Small intestine (tissue), 16 donors: Measurements from ENCODE around the gene DNAJB8. TPM values are rescaled to one million over a fixed set of nuclear protein-coding genes. Genes with fewer than 3 reads are reported as not detected.

Experiments used
- DNase-seq, 2 donors: peaks; one replicate each; pipeline versions ENCODE4 v3.0.0 to v3.0.0-alpha.2; 2013
- FAIRE-seq: peaks from 2 replicates; lab custom pipeline; 2012; peaks lifted over from hg19 to GRCh38; lab: Jason Lieb, UNC
- H3K27ac ChIP-seq, 3 donors: one replicate each; pipeline ENCODE4 v1.5.1; 2013; ENCODE audit warnings: low read length in 2 of 3, mild to moderate bottlenecking in 2 of 3, control low read depth in 1 of 3, inconsistent platforms in 1 of 3, low read depth in 1 of 3, moderate library complexity in 1 of 3
- H3K27me3 ChIP-seq, 3 donors: one replicate each; pipeline ENCODE4 v1.6.1; 2013; ENCODE audit warnings: low read length in 3 of 3, inconsistent platforms in 1 of 3; ENCODE audit not compliant: control insufficient read depth in 3 of 3, insufficient read depth in 3 of 3
- H3K36me3 ChIP-seq, 3 donors: one replicate each; pipeline ENCODE4 v1.6.1; 2013; ENCODE audit warnings: low read length in 3 of 3, inconsistent platforms in 1 of 3, low read depth in 1 of 3, mild to moderate bottlenecking in 1 of 3, moderate library complexity in 1 of 3; ENCODE audit not compliant: control insufficient read depth in 3 of 3, insufficient read depth in 2 of 3
- H3K4me1 ChIP-seq, 3 donors: one replicate each; pipeline ENCODE4 v1.6.1; 2013; ENCODE audit warnings: low read length in 2 of 3, inconsistent platforms in 1 of 3, low read depth in 1 of 3, mild to moderate bottlenecking in 1 of 3, moderate library complexity in 1 of 3; ENCODE audit not compliant: control insufficient read depth in 3 of 3, insufficient read depth in 2 of 3
- H3K4me3 ChIP-seq, 3 donors: one replicate each; pipeline ENCODE4 v1.5.1; 2013; ENCODE audit warnings: low read length in 3 of 3, control low read depth in 1 of 3, inconsistent platforms in 1 of 3, low read depth in 1 of 3, mild to moderate bottlenecking in 1 of 3, moderate library complexity in 1 of 3
- H3K9me3 ChIP-seq, 2 donors: one replicate each; pipeline ENCODE4 v1.6.1; 2013; ENCODE audit warnings: low read depth in 1 of 2, low read length in 1 of 2; ENCODE audit not compliant: control insufficient read depth in 2 of 2, insufficient read depth in 1 of 2
- WGBS, 3 donors: extraction: QIAGEN DNeasy Blood & Tissue Kit; methylation state at CpG; one replicate each; pipeline ENCODE4 v1.1.7; 2013; 5-methylcytosine and 5-hydroxymethylcytosine counted together
- long read RNA-seq, 10 donors: transcript quantifications; one replicate each; lab custom pipeline, GENCODE V29; 2026
- polyA plus RNA-seq, 4 donors: library from polyadenylated mRNA; stranded (reverse) in 3 of 4; unstranded in 1 of 4; fragments of 200-250 nt in 3 of 4; fragments of 120-200 nt in 1 of 4; gene quantifications; one replicate each; pipeline versions ENCODE4 v1.2.1 to v1.2.3, GENCODE V29; 2013
- donor health status: healthy with polysubstance abuse.
- donor health status: control.
- donor health status: control.
- donor health status: Bipolar disorder and iron deficiency.
- donor health status: healthy.

Gene DNAJB8
- not detected for polyA plus RNA-seq
- long read RNA-seq, donor 1: 0 reads
- long read RNA-seq, donor 2: 0 reads
- long read RNA-seq, donor 3: 0 reads
- long read RNA-seq, donor 4: 0 reads
- long read RNA-seq, donor 5: 0 reads
- long read RNA-seq, donor 6: 0 reads
- long read RNA-seq, donor 7: 0 reads
- long read RNA-seq, donor 8: 0 reads
- long read RNA-seq, donor 9: 0 reads
- long read RNA-seq, donor 10: 0 reads

- H3K27ac ChIP-seq: no peak within 1 kb of the TSS
- no peaks in the 10 kb centered on the region for H3K4me1 ChIP-seq
- no peak for FAIRE-seq
Measured at GRCh38 chr3:128466840-128467541, at the start of gene DNAJB8. TSS of gene DNAJB8 (minus strand) at chr3:128466890. CDS start at chr3:128463245, 3,645 bp downstream.

GRCh38 chr3:128515967-128516366 lies 49.3 kb upstream of the DNAJB8 start:
- FAIRE-seq (no peak), DNase-seq (no peak)
- H3K27me3 ChIP-seq: peaks cover 0 to 19% (median 2%) of the 10 kb centered on the region in 3 donors

More at GRCh38 chr3:128466840-128467541, at the start of gene DNAJB8:
- H3K4me3 ChIP-seq: no peak within 1 kb of the TSS
- no peak for DNase-seq
- peaks cover 0 to 25% (median 4%) of the 10 kb centered on the region in 3 donors for H3K27me3 ChIP-seq
- H3K36me3 ChIP-seq: no peaks in the 10 kb centered on the region
- WGBS, 3 donors: 78 to 81% (median 80%) methylated on average over 14 of the region's 14 CpGs
- H3K9me3 ChIP-seq: no peaks in the 10 kb centered on the region

GRCh38 chr3:128508852-128509251 lies 42.2 kb upstream of the DNAJB8 start:
- H3K4me3 ChIP-seq: no peak overlapping the region
- peaks cover 0 to 11% (median 0%) of the 10 kb centered on the region in 3 donors for H3K27me3 ChIP-seq
- 79 to 85% (median 81%) methylated on average over 5 of the region's 5 CpGs for WGBS, 3 donors
- DNase-seq (no peak), FAIRE-seq (no peak)
- H3K27ac ChIP-seq: no peak overlapping the region
- peaks cover 0 to 4% of the 10 kb centered on the region in 2 donors for H3K9me3 ChIP-seq
- H3K36me3 ChIP-seq: no peaks in the 10 kb centered on the region
- H3K4me1 ChIP-seq: no peaks in the 10 kb centered on the region

More at GRCh38 chr3:128515967-128516366, 49.3 kb upstream of the DNAJB8 start:
- Histone ChIP-seq H3K27ac (no peak overlapping the region), H3K36me3 (no peaks in the 10 kb centered on the region), H3K4me1 (no peaks in the 10 kb centered on the region), H3K4me3 (no peak overlapping the region), H3K9me3 (no peaks in the 10 kb centered on the region)
- 84 to 96% (median 88%) methylated on average over 1 of the region's 1 CpG for WGBS, 3 donors

- Histone ChIP-seq H3K4me3 (no peak overlapping the region), H3K36me3 (no peaks in the 10 kb centered on the region), H3K27me3 (peaks cover 0 to 13% (median 0%) of the 10 kb centered on the region in 3 donors), H3K4me1 (no peaks in the 10 kb centered on the region), H3K27ac (no peak overlapping the region), H3K9me3 (peaks cover 0 to 4% of the 10 kb centered on the region in 2 donors)
- 23 to 60% (median 28%) methylated on average over 2 of the region's 2 CpGs for WGBS, 3 donors
- DNase-seq (no peak), FAIRE-seq (no peak)
Measured at GRCh38 chr3:128506754-128507153, 40.1 kb upstream of the DNAJB8 start.

GRCh38 chr3:128505771-128506170 lies 39.1 kb upstream of the DNAJB8 start:
- Histone ChIP-seq H3K4me1 (no peaks in the 10 kb centered on the region), H3K36me3 (no peaks in the 10 kb centered on the region), H3K4me3 (no peak overlapping the region), H3K9me3 (peaks cover 0 to 4% of the 10 kb centered on the region in 2 donors), H3K27ac (no peak overlapping the region), H3K27me3 (peaks cover 0 to 16% (median 0%) of the 10 kb centered on the region in 3 donors)
- 91 to 98% (median 92%) methylated on average over 3 of the region's 3 CpGs for WGBS, 3 donors
- DNase-seq: no peak
- FAIRE-seq: no peak

GRCh38 chr3:128504963-128505730 lies 38.5 kb upstream of the DNAJB8 start:
- Histone ChIP-seq H3K27ac (no peak overlapping the region), H3K27me3 (peaks cover 0 to 16% (median 0%) of the 10 kb centered on the region in 3 donors), H3K4me3 (no peak overlapping the region), H3K36me3 (no peaks in the 10 kb centered on the region), H3K9me3 (peaks cover 0 to 4% of the 10 kb centered on the region in 2 donors), H3K4me1 (no peaks in the 10 kb centered on the region)
- no peak for DNase-seq
- FAIRE-seq: no peak
- 85 to 90% (median 85%) methylated on average over 12 of the region's 12 CpGs for WGBS, 3 donors

GRCh38 chr3:128504533-128504915 lies 37.8 kb upstream of the DNAJB8 start:
- no peaks in the 10 kb centered on the region for H3K4me1 ChIP-seq
- FAIRE-seq (no peak), DNase-seq (no peak)
- no peak overlapping the region for H3K4me3 ChIP-seq
- WGBS, 3 donors: 88 to 91% (median 90%) methylated on average over 8 of the region's 8 CpGs
- no peaks in the 10 kb centered on the region for H3K36me3 ChIP-seq
- H3K27me3 ChIP-seq: peaks cover 0 to 23% (median 3%) of the 10 kb centered on the region in 3 donors
- H3K27ac ChIP-seq: no peak overlapping the region
- peaks cover 0 to 4% of the 10 kb centered on the region in 2 donors for H3K9me3 ChIP-seq
